HG02759 (cell line): ENCODE results near the gene RYR2.

ENCODE experiments used
- ATAC-seq: cut with Tn5 transposase; IDR thresholded peaks from one replicate; pipeline ENCODE4 v1.9.1; 2021; ENCODE audit warnings: mild to moderate bottlenecking, moderate library complexity; ENCODE audit not compliant: unreplicated experiment

Gene RYR2

DNA sequence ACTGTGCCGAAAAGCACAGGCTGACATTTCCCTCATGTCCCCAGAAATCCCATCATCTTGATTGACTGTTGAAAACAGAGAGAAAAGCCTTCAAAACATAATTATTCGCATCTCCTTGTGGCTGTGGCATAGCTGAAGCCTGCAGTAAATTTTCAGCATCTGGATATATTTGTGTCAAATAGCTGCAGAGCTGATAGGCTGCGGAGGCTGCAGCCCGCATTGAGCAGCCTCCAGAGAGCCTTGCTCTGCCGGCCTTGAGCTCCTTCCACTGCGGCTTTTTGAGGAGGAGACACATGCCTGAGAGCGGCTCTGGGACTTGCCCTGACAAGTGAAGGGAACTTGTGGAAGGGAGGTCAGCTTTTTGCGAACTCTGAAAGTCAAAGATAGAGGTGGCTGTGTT lies 144.7 kb downstream of the RYR2 start:
- ATAC-seq: no peak

DNA sequence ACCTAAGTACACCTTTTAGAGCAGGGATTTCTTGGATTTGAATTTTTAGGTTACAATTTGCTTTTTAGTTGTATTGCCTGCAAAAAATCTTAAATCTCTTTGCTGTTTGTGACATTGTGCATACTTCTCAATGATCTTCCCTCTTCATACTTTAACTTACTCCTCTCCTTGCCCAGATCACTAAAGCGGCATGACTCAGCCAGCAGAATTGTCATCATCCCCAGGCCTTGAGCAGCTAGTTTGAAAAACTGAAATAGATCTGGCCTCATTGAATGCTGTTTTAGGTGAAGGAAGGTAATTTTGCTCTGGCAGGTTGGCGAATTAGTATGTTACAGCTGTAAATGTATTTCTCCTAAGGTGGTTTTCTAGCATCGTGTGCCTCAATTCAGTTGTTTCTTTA lies 145.9 kb downstream of the RYR2 start:
- no peak for ATAC-seq

- no peak for ATAC-seq
Measured at GRCh38 chr1:237191403-237191802, 149.4 kb downstream of the RYR2 start.

GRCh38 chr1:237197470-237198425 lies 155.8 kb downstream of the RYR2 start:
- ATAC-seq: no peak

- no peak for ATAC-seq
Measured at GRCh38 chr1:237199026-237199425, 157.0 kb downstream of the RYR2 start.

GRCh38 chr1:237201155-237201554 lies 159.2 kb downstream of the RYR2 start:
- no peak for ATAC-seq

- ATAC-seq: no peak
Measured at GRCh38 chr1:237204841-237205240, 162.9 kb downstream of the RYR2 start.

DNA sequence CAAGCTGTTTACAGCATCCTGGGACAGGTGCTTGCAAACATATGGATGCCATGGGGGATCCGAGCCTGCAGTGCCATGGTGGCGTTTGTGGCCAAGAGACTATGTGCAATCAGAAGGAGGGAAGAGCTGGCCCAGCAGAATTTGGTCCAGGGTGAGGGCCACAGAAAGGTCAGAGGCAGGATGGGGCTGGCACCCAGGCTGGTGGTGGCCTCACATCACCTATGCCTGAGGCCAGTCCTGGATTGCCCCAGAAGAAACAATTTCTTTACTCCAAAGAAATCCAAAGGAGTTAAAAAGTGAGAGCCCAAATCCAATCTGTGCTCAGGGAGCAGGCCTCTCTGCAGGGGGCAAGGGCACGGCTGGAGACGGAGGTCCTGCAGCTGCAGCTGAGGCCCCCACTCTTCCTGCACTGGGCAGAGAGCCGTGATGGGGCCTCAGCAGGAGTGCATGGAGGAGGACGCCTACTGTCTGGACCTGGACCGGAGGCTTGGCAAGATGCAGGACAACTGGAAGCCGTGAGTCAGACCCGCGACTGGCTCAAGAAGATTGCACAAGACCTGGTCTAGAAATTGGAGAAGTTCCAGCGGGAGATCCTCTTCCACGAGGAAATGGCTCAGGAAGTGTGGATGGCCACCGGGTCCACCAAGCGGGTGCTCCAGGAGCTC lies 163.5 kb downstream of the RYR2 start:
- ATAC-seq: no peak

GRCh38 chr1:237206065-237206414 lies 164.1 kb downstream of the RYR2 start:
- ATAC-seq: no peak

GRCh38 chr1:237211031-237211430 lies 169.0 kb downstream of the RYR2 start:
- no peak for ATAC-seq

DNA sequence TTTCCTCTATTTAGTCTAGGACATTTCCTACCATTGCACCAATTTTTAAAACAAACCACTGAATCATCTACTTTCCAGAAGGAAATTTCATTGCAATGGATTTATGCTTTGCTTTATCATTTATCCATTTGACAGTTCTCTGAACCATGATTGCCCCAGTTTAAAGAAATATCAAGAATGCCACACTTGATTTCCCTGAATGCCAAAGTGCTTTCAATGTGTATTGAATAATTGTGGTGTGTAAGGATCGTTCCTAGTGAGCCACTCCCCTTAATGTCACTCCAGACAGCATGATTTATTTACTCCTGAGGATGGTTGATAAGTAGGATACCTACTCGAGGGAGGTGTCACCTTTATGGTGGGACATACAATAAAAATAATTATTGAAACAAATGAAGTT lies 169.6 kb downstream of the RYR2 start:
- ATAC-seq: no peak

- no peak for ATAC-seq
Measured at GRCh38 chr1:237219751-237220642, 178.0 kb downstream of the RYR2 start.

DNA sequence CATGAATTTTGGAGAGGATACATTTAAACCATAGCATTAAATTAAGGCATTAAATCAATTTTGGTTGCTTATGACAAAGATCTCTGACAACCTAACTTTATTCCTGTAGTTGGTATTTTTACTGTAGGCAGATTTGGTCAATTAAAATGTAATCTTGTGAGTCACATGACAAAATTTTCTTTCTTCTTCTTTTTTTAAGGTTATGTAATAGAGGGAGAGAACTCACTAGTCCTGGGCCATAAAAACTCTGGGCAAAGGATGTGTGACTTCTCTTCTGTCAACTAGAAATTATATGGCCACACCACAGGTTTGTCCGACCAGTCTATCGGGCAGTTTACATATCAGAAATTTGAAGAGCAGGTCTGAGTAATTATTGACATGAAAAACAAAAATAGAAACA lies 181.4 kb downstream of the RYR2 start:
- no peak for ATAC-seq

DNA sequence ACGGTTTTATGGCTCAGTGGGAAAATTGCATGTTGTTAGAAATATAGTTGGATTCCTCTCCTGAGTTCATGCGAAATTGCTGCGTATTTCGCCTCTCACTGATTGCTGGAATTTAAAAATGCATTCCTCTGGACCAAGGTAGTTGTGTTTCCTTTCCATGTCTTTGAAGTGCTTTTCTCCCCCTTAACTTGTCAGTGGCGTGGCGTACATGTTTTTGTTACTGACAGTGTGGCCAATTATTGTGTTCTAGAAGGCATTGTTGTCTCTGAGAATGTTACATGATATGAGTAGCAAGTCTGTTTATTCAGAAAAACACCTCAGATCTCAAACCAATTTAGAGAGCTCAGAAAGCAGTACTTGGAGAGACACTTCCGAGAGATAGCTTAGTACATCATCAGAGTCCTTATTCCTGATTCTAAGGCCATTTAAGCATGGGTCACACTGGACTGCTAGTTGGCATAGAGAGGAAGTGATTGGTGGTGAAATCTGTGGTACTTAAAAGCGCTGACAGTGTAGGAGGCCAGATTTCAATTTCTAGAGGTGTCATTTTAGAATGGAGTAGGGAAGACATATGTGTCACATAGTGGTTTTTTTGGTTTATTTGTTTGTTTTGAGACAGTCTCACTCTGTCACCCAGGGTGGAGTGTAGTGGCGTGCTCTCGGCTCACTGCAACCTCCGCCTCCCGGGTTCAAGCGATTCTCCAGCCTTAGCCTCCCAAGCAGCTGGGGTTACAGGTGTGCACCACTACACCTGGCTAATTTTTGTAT lies 184.4 kb downstream of the RYR2 start:
- ATAC-seq: no peak

GRCh38 chr1:237227476-237227875 lies 185.5 kb downstream of the RYR2 start:
- no peak for ATAC-seq

GRCh38 chr1:237228421-237228820 lies 186.4 kb downstream of the RYR2 start:
- no peak for ATAC-seq

DNA sequence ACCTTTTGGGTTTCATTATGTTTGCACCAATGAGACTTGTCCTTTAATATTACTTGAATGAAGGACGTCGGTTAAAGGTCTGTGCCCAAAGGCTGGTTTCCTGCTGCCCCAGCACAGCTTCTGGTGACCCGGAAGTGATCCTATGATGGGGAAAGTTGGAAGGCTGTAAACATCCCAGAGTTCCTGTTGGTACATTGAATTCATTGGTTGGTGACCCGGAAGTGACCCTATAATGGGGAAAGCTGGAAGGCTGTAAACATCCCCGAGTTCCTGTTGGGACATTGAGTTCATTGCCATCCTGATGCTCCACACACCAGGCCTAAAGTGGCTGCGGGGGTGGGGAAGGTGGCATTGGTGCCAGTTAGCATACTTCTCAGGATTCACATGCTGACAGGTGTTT lies 187.3 kb downstream of the RYR2 start:
- ATAC-seq: no peak

DNA sequence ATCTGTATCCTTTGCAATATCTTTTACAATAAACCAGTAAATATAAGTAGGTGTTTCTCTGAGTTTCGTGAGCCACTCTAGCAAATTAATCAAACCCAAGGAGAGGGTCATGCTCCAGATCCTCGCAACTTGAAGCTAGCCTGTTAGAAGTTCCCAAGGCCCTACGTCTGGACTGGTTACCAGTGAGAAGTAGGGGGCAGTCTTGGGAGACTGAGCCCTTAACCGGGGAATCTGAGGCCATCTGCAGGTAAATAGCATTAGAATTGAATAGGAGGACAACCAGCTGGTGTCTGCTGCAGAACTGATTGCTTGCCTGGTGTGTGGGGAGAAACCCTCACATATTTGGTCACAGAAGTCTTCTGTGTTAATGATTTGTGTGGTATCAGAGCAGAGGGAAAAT lies 190.5 kb downstream of the RYR2 start:
- ATAC-seq: no peak

- no peak for ATAC-seq
Measured at GRCh38 chr1:237235091-237235490, 193.1 kb downstream of the RYR2 start.

- ATAC-seq: no peak
Measured at GRCh38 chr1:237237721-237238120, 195.7 kb downstream of the RYR2 start.

GRCh38 chr1:237239248-237239647 lies 197.3 kb downstream of the RYR2 start:
- no peak for ATAC-seq
